HepG2 (cell line): Measurements from ENCODE around the gene MYH7B. TPM values are rescaled to one million over a fixed set of nuclear protein-coding genes. Genes with fewer than 3 reads are reported as not detected.
A peak's percentile ranks its signal among the peaks of the same experiment; 100 is the strongest.

ENCODE experiments used
- AFF4 ChIP-seq: sonication (generic); formaldehyde crosslinking; IDR thresholded peaks from 2 replicates; pipeline ENCODE4 v1.4.0; 2020; ENCODE audit warnings: missing genetic modification reagents
- ARID4A ChIP-seq: sonication (generic); formaldehyde crosslinking; IDR thresholded peaks from 2 replicates; pipeline ENCODE4 v1.5.0; 2020; ENCODE audit warnings: mild to moderate bottlenecking, missing genetic modification reagents, borderline replicate concordance
- IRF2 ChIP-seq: IDR thresholded peaks from 2 replicates; pipeline ENCODE4 v1.6.1; 2018; ENCODE audit warnings: missing genetic modification reagents, missing compliant biosample characterization
- SRY ChIP-seq: sonication (generic); formaldehyde crosslinking; IDR thresholded peaks from 2 replicates; pipeline ENCODE4 v1.8.0; 2022; ENCODE audit warnings: mild to moderate bottlenecking, missing genetic modification reagents
- ZBED4 ChIP-seq: sonication (generic); formaldehyde crosslinking; IDR thresholded peaks from 2 replicates; pipeline ENCODE4 v1.4.0; 2020; ENCODE audit warnings: missing genetic modification reagents, borderline replicate concordance
- ZNF33A ChIP-seq: sonication (generic); formaldehyde crosslinking; IDR thresholded peaks from 2 replicates; pipeline ENCODE4 v1.5.1; 2020; ENCODE audit warnings: missing genetic modification reagents, mild to moderate bottlenecking, moderate library complexity, borderline replicate concordance
- polyA plus RNA-seq, 8 experiments: library from polyadenylated mRNA; depleted of rRNA in 3 of 8; stranded (reverse) in 7 of 8; unstranded in 1 of 8; fragments of >200 nt; fragmentation: Illumina TruSeq in 4 of 8; extraction: Trizol in 4 of 8; gene quantifications; 2 replicates each; pipeline versions ENCODE4 v1.2.1 to v1.2.3, GENCODE V29; 2011 to 2016; ENCODE audit warnings: low read depth in 4 of 8, missing spikeins in 1 of 8, mixed read lengths in 1 of 8; ENCODE audit not compliant: insufficient read depth in 1 of 8
- total RNA-seq, 5 experiments: library from RNA; depleted of rRNA; stranded (reverse); fragments of >200 nt; fragmentation: Illumina TruSeq; extraction: Trizol; gene quantifications; 2 replicates each; pipeline ENCODE4 v1.2.3, GENCODE V29; 2016; ENCODE audit warnings: low read depth in 1 of 5

MYH7B gene
- total and polyA plus RNA-seq, 2 of the 13 experiments (the other 11 are each of a cell fraction or from before 2014, with no cell fraction given): 0.05 to 0.20 TPM

- no peak for TF ChIP-seq IRF2 (CRISPR knock-in tag)
- TF ChIP-seq SRY (CRISPR knock-in tag): no peak
- TF ChIP-seq ZNF33A (CRISPR knock-in tag): no peak
- no peak for TF ChIP-seq ZBED4 (CRISPR knock-in tag)
- peak; percentile 16; the same call in 1 of the 2 replicates for TF ChIP-seq ARID4A
- TF ChIP-seq AFF4 (CRISPR knock-in tag): no peak
Measured at GRCh38 chr20:35001596-35002362, 46.1 kb downstream of the MYH7B start (continued).
